CD14-positive monocyte (primary cell): ENCODE data around the gene PSMD1. TPM values are rescaled to one million over a fixed set of nuclear protein-coding genes. Genes with fewer than 3 reads are reported as not detected.

Source experiments
- DNase-seq, 3 donors: peaks; one replicate each; pipeline ENCODE4 v3.0.0-alpha.2; 2011 to 2022
- H2AFZ ChIP-seq: 2 replicates; pipeline ENCODE4 v1.6.0; 2012; ENCODE audit warnings: mild to moderate bottlenecking, low read depth, low read length, inconsistent platforms; ENCODE audit not compliant: insufficient read depth, poor library complexity, severe bottlenecking
- H3K27ac ChIP-seq, 2 donors: 1 replicate in 1 of 2; 2 replicates in 1 of 2; pipeline ENCODE4 v1.5.1; 2012 to 2013; ENCODE audit warnings: low read length in 2 of 2, control low read depth in 1 of 2, inconsistent platforms in 1 of 2, low read depth in 1 of 2, mild to moderate bottlenecking in 1 of 2
- H3K27me3 ChIP-seq, 2 donors: one replicate each; pipeline versions ENCODE4 v1.6.0 to v1.6.1; 2011 to 2013; ENCODE audit warnings: low read length in 2 of 2; ENCODE audit not compliant: control insufficient read depth in 2 of 2, insufficient read depth in 2 of 2
- H3K36me3 ChIP-seq, 2 donors: replicated peaks in 1 of 2; 1 replicate in 1 of 2; 2 replicates in 1 of 2; pipeline versions ENCODE4 v1.5.1 to v1.6.1; 2012 to 2013; ENCODE audit warnings: low read length in 2 of 2, control low read depth in 1 of 2, inconsistent platforms in 1 of 2, mild to moderate bottlenecking in 1 of 2; ENCODE audit not compliant: insufficient read depth in 2 of 2, control insufficient read depth in 1 of 2
- H3K4me1 ChIP-seq, 2 donors: 1 replicate in 1 of 2; 2 replicates in 1 of 2; pipeline versions ENCODE4 v1.5.1 to v1.6.1; 2012 to 2013; ENCODE audit warnings: low read length in 2 of 2, control low read depth in 1 of 2, inconsistent platforms in 1 of 2, mild to moderate bottlenecking in 1 of 2, moderate library complexity in 1 of 2; ENCODE audit not compliant: insufficient read depth in 2 of 2, control insufficient read depth in 1 of 2
- H3K4me2 ChIP-seq: replicated peaks from 2 replicates; pipeline ENCODE3; 2012; ENCODE audit warnings: low read length, moderate library complexity, mild to moderate bottlenecking; ENCODE audit not compliant: poor library complexity, severe bottlenecking; ENCODE audit errors: extremely low read depth
- H3K4me3 ChIP-seq, 3 experiments: fragments of 200-600 bp in 1 of 3; sonication (generic) in 1 of 3; replicated peaks in 1 of 3; 1 replicate in 2 of 3; 2 replicates in 1 of 3; pipeline ENCODE4 v1.5.1; 2011 to 2013; ENCODE audit warnings: low read length in 3 of 3, mild to moderate bottlenecking in 3 of 3, control low read depth in 2 of 3, low read depth in 2 of 3, inconsistent platforms in 1 of 3, moderate library complexity in 1 of 3
- H3K79me2 ChIP-seq: 2 replicates; pipeline ENCODE4 v1.6.0; 2012; ENCODE audit warnings: mild to moderate bottlenecking, control low read depth, inconsistent platforms, low read length, moderate library complexity; ENCODE audit not compliant: insufficient read depth
- H3K9ac ChIP-seq: 2 replicates; pipeline ENCODE4 v1.6.0; 2017; ENCODE audit warnings: low read length, mild to moderate bottlenecking; ENCODE audit not compliant: insufficient read depth, poor library complexity, severe bottlenecking
- H3K9me3 ChIP-seq, 2 donors: replicated peaks in 1 of 2; 1 replicate in 1 of 2; 2 replicates in 1 of 2; pipeline versions ENCODE4 v1.5.1 to v1.6.1; 2012 to 2013; ENCODE audit warnings: low read length in 2 of 2, control low read depth in 1 of 2; ENCODE audit not compliant: control insufficient read depth in 1 of 2, insufficient read depth in 1 of 2
- H4K20me1 ChIP-seq: 2 replicates; pipeline ENCODE4 v1.6.0; 2012; ENCODE audit warnings: mild to moderate bottlenecking, low read length, control low read depth, moderate library complexity; ENCODE audit not compliant: insufficient read depth
- H3K27ac Mint-ChIP-seq, 7 donors: one replicate each; pipeline ENCODE4 v1.8.0; 2020; ENCODE audit warnings: mild to moderate bottlenecking in 7 of 7, mixed read lengths in 7 of 7, moderate library complexity in 6 of 7, inconsistent platforms in 2 of 7
- H3K27me3 Mint-ChIP-seq, 3 donors: one replicate each; pipeline ENCODE4 v1.8.0; 2021 to 2022; ENCODE audit warnings: low read depth in 3 of 3, mild to moderate bottlenecking in 3 of 3, mixed read lengths in 3 of 3, moderate library complexity in 3 of 3, inconsistent platforms in 1 of 3
- H3K36me3 Mint-ChIP-seq, 2 donors: one replicate each; pipeline ENCODE4 v1.8.0; 2020; ENCODE audit warnings: mixed read lengths in 2 of 2, inconsistent platforms in 1 of 2, mild to moderate bottlenecking in 1 of 2
- H3K4me1 Mint-ChIP-seq: one replicate; pipeline ENCODE4 v1.8.0; 2020; ENCODE audit warnings: mild to moderate bottlenecking, mixed read lengths
- H3K4me3 Mint-ChIP-seq, 2 donors: one replicate each; pipeline ENCODE4 v1.8.0; 2020; ENCODE audit warnings: mild to moderate bottlenecking in 2 of 2, mixed read lengths in 2 of 2, moderate library complexity in 1 of 2
- H3K9me3 Mint-ChIP-seq, 7 donors: one replicate each; pipeline ENCODE4 v1.8.0; 2020 to 2022; ENCODE audit warnings: mixed read lengths in 7 of 7, mild to moderate bottlenecking in 6 of 7, moderate library complexity in 6 of 7, inconsistent platforms in 2 of 7
- WGBS: methylation state at CpG from one replicate; pipeline ENCODE4 v1.1.5; 2013; ENCODE audit warnings: missing lambda C conversion rate; ENCODE audit not compliant: insufficient coverage; 5-methylcytosine and 5-hydroxymethylcytosine counted together
- intact Hi-C, 2 donors: fragments of 100-400 bp; cut with micrococcal nuclease; formaldehyde crosslinking; loops; one replicate each; pipeline versions ENCODE4 v1.15.0 to v1.15.1; 2023
- polyA plus RNA-seq, 3 donors: library from polyadenylated mRNA; depleted of rRNA in 1 of 3; unstranded in 2 of 3; stranded (reverse) in 1 of 3; fragments of 300-500 nt in 2 of 3; fragments of >200 nt in 1 of 3; fragmentation: Illumina TruSeq in 2 of 3; gene quantifications; 1 replicate in 2 of 3; 2 replicates in 1 of 3; pipeline ENCODE4 v1.2.3, GENCODE V29; 2012 to 2021
- TF ChIP-seq, protein P1 (sequence below): fragments of 200-600 bp; IDR thresholded peaks from one replicate; pipeline ENCODE4 v1.8.0; 2022; ENCODE audit warnings: antibody characterized with exemption, mild to moderate bottlenecking

Gene PSMD1
- polyA plus RNA-seq, 3 donors = 23.5 to 53.9 (median 37.7) TPM

DNA sequence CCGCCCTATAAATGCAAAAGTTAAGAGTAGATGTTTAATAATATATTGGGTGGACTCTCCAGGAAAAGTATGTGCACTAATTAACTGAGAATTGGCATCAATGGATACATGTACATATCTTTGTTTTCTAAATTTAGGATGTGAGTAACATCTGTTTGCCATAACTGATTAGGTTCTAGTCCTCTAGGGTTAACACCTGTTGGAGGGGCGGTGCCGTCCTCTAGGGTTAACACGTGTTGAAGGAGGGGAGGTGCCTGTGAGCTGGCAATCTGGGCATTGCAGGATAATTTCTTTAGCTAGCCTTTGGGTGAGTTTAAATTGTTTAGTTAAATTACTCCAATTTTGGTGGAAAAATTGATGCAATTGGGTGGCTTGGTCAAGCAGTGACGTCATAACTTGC is 37.3 kb downstream of the PSMD1 start:
- Histone ChIP-seq H3K36me3 (peaks cover 55 to 98% of the 10 kb centered on the region in 2 donors), H3K79me2 (no peaks in the 10 kb centered on the region), H3K4me2 (no peak overlapping the region), H3K9me3 (peaks cover 4% of the 10 kb centered on the region in 2 donors), H3K27me3 (no peaks in the 10 kb centered on the region), H4K20me1 (no peaks in the 10 kb centered on the region), H2AFZ (no peak overlapping the region), H3K4me3 (no peak overlapping the region), H3K27ac (no peak overlapping the region), H3K4me1 (no peaks in the 10 kb centered on the region), H3K9ac (no peak overlapping the region)
- Mint-ChIP-seq H3K4me1 (no peaks in the 10 kb centered on the region), H3K4me3 (no peak overlapping the region), H3K27me3 (no peaks in the 10 kb centered on the region), H3K27ac (no peak overlapping the region), H3K9me3 (peaks cover 9 to 17% (median 11%) of the 10 kb centered on the region in 7 donors), H3K36me3 (peaks cover 85 to 96% of the 10 kb centered on the region in 2 donors)
- intact Hi-C loops = no loop called here
- TF ChIP-seq, protein P1, sequence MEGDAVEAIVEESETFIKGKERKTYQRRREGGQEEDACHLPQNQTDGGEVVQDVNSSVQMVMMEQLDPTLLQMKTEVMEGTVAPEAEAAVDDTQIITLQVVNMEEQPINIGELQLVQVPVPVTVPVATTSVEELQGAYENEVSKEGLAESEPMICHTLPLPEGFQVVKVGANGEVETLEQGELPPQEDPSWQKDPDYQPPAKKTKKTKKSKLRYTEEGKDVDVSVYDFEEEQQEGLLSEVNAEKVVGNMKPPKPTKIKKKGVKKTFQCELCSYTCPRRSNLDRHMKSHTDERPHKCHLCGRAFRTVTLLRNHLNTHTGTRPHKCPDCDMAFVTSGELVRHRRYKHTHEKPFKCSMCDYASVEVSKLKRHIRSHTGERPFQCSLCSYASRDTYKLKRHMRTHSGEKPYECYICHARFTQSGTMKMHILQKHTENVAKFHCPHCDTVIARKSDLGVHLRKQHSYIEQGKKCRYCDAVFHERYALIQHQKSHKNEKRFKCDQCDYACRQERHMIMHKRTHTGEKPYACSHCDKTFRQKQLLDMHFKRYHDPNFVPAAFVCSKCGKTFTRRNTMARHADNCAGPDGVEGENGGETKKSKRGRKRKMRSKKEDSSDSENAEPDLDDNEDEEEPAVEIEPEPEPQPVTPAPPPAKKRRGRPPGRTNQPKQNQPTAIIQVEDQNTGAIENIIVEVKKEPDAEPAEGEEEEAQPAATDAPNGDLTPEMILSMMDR = no peak
- no peak for DNase-seq
- WGBS = 100% methylated on average over 4 of the region's 5 CpGs

DNA sequence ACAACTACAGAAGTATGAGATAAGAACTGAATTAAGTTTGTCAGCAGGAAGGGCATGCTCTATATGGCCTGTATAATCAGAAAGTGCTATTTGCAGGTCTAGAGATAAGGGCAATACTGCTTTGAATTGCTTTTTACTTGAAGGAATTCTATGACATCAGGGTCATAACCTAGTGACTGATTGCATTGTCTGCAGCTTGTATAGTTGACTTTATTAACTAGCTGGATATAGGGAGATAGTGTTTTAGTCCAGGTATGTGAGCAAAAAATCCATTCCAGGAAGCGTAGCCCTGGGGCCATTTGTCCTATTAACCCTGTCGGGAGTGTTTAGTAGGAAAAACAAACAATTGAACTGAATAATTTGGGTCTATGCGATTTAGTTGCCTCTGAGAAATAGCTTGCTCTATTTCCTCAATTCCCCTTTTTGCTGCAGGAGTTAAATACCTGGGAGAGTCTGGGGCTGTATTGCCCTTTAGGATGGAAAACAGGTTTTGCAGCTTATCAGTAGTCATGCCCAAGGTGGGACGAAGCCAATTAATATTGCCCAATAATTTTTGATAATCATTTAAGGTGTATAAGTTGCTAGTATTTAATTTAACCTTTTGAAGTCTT is 38.2 kb downstream of the PSMD1 start:
- no peaks in the 10 kb centered on the region for H3K4me1 ChIP-seq
- H3K27ac ChIP-seq = no peak overlapping the region
- H3K9me3 ChIP-seq = peaks cover 12 to 13% of the 10 kb centered on the region in 2 donors
- Mint-ChIP-seq H3K27ac (no peak overlapping the region), H3K4me3 (no peak overlapping the region), H3K9me3 (peaks cover 16 to 24% (median 20%) of the 10 kb centered on the region in 7 donors), H3K4me1 (no peaks in the 10 kb centered on the region), H3K27me3 (peaks cover 0 to 2% (median 0%) of the 10 kb centered on the region in 3 donors), H3K36me3 (peaks cover 87 to 96% of the 10 kb centered on the region in 2 donors)
- no peak overlapping the region for H3K4me3 ChIP-seq
- WGBS = 100% methylated on average over 1 of the region's 4 CpGs
- H3K9ac ChIP-seq = no peak overlapping the region
- H3K79me2 ChIP-seq = no peaks in the 10 kb centered on the region
- intact Hi-C loops = no loop called here
- DNase-seq = no peak
- H4K20me1 ChIP-seq = no peaks in the 10 kb centered on the region
- no peak overlapping the region for H3K4me2 ChIP-seq
- no peaks in the 10 kb centered on the region for H3K27me3 ChIP-seq
- peaks cover 57 to 100% of the 10 kb centered on the region in 2 donors for H3K36me3 ChIP-seq
- no peak overlapping the region for H2AFZ ChIP-seq
- TF ChIP-seq, protein P1 = no peak
